Cardiac septum (tissue), 1 donor: Measurements from ENCODE around the gene EFHC2. TPM values are rescaled to one million over a fixed set of nuclear protein-coding genes. Genes with fewer than 3 reads are reported as not detected.
A peak's percentile ranks its signal among the peaks of the same experiment; 100 is the strongest.
"Not testable (repeated sequence)": the region's sequence is repeated elsewhere in the genome, so short reads cannot be mapped to it uniquely, and the experiment has no call there.

Source experiments
- DNase-seq: peaks from one replicate; pipeline ENCODE4 v3.0.0-alpha.2; 2020; ENCODE audit warnings: low spot score
- intact Hi-C: fragments of 100-400 bp; cut with DNase I; formaldehyde crosslinking; loops from one replicate; pipeline ENCODE4 v1.14.0; 2022
- total RNA-seq: library from RNA; stranded (reverse); fragmentation: NEBNext Ultra II Directional; extraction: Animal tissue kit (Norgen Biotek cat#: 25700); gene quantifications from one replicate; pipeline ENCODE4 v1.2.1, GENCODE V29; 2021
- donor health status: DM: no; HTN: no; CAD: no.

The EFHC2 gene
- total RNA-seq, 1 donor from 2014 or later: 4.3 TPM

GRCh38 chrX:44305921-44306320, 37.6 kb downstream of the EFHC2 start:
- intact Hi-C loops: no loop called here

GRCh38 chrX:44303119-44303518, 40.4 kb downstream of the EFHC2 start:
- intact Hi-C loops: no loop called here

More at GRCh38 chrX:44305921-44306320, 37.6 kb downstream of the EFHC2 start:
- no peak for DNase-seq

GRCh38 chrX:44299177-44299576, 44.3 kb downstream of the EFHC2 start:
- no peak for DNase-seq
- intact Hi-C loops: no loop called here

More at GRCh38 chrX:44303119-44303518, 40.4 kb downstream of the EFHC2 start:
- no peak for DNase-seq

GRCh38 chrX:44291468-44292092, 51.9 kb downstream of the EFHC2 start:
- no peak for DNase-seq
- intact Hi-C loops: no loop called here

- DNase-seq: no peak
- intact Hi-C loops: no loop called here
Observed at GRCh38 chrX:44290718-44291117, 52.8 kb downstream of the EFHC2 start.

- DNase-seq: no peak
- intact Hi-C loops: no loop called here
Observed at GRCh38 chrX:44282753-44283152, 60.7 kb downstream of the EFHC2 start.

GRCh38 chrX:44280116-44280515, 63.4 kb downstream of the EFHC2 start:
- DNase-seq: no peak
- intact Hi-C loops: no loop called here

- no peak for DNase-seq
- intact Hi-C loops: no loop called here
Observed at GRCh38 chrX:44274096-44274495, 69.4 kb downstream of the EFHC2 start.

DNA sequence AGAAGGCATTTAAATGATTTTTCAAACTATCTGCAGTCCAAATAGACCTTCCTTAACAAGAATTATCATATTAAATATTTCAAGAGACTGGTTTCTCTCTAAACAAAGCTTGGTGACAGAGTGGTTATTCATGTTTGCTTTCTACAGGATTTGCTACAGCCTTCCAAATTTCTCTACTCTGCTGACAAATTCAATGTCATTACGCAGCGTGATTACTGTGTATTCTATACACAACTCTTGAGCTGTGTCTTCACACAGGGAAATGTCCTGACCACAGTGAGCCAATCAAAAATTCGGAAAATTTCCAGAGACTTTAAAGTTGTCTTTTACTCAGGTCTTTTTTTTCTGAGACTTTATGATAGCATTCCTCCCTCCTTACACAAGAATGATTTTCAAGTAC, 75.6 kb downstream of the EFHC2 start:
- DNase-seq: no peak
- intact Hi-C loops: no loop called here

- intact Hi-C loops: no loop called here
- no peak for DNase-seq
Observed at GRCh38 chrX:44267116-44267515, 76.4 kb downstream of the EFHC2 start.

DNA sequence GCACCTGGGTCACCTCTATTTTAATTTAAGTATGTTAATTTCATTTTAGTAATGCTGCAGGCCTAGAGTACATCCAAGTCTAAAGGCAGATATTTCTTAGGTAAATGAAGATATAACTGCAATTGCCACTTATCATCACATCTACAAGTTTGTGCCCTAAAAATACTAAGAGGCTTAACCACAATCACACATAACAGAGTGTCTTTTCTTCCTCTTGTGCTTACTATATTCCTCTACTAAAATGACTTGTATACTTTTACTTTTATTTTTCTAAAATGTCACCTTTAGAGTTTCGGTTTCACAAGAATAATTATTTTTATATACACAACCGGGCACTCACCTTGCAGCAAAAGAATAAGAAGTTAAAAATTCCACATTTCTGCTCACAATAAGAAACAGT, 77.9 kb downstream of the EFHC2 start:
- DNase-seq: no peak

DNA sequence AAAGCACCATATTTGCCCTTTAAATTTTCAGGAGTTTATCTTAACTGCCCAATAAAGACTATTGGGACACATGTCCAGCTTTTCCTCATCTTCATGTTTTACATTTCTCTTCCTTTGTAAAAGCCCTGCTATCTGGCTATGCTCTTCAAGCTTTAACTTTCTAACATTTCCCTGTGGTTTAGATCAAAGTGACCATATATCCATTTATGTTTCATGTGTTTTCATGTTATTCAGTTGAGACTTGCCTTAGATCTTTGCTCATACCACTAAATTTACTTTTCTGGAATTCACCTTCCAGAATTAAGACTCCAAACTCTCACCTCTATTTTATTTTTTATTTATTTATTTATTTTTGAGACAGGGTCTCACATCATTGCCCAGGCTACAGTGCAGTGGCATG, 78.5 kb downstream of the EFHC2 start:
- intact Hi-C loops: no loop called here
- DNase-seq: no peak

More for the DNA sequence above, 77.9 kb downstream of the EFHC2 start:
- intact Hi-C loops: no loop called here

GRCh38 chrX:44261286-44261685, 82.2 kb downstream of the EFHC2 start:
- intact Hi-C loops: no loop called here
- DNase-seq: no peak

GRCh38 chrX:44260609-44261008, 82.9 kb downstream of the EFHC2 start:
- DNase-seq: no peak
- intact Hi-C loops: no loop called here

- intact Hi-C loops, DNase-seq: not testable (repeated sequence)
Observed at GRCh38 chrX:44255742-44256141, 87.7 kb downstream of the EFHC2 start.

DNA sequence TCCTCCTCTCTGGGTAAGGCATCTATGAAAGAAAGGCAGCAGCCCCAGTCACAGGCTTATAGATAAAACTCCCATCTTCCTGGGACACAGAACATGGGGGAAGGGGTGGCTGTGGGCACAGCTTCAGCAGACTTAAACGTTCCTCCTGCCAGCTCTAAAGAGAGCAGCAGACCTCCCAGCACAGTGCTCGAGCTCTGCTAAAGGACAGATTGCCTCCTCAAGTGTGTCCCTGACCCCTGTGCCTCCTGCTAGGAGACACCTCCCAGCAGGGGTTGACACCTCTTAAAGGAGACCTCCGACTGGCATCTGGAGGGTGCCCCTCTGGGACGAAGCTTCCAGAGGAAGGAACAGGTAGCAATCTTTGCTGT, 89.9 kb downstream of the EFHC2 start:
- intact Hi-C loops: no loop called here

DNA sequence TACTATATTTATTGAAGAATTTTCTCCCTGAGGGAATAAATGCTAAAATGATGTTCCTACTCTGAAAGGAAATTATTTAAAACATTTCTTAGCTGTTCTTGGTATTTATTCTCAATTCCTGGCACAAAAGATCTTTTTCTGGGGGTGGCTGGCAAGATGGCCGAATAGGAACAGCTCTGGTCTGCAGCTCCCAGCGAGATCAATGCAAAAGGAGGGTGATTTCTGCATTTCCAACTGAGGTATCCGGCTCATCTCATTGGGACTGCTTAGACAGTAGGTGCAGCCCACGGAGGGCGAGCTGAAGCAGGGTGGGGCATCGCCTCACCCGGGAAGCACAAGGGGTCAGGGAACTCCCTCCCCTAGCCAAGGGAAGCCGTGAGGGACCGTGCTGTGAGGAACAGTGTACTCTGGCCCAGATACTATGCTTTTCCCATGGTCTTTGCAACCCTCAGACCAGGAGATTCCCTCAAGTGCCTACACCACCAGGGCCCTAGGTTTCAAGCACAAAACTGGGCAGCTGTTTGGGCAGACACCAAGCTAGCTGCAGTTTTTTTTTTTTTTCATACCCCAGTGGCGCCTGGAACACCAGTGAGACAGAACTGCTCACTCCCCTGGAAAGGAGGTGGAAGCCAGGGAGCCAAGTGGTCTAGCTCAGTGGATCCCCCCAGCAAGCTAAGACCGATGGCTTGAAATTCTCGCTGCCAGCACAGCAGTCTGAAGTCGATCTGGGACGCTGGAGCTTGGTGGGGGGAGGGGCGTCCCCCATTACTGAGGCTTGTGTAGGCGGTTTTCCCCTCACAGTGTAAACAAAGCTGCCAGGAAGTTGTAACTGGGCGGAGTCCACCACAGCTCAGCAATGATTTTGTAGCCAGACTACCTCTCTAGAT, 90.5 kb downstream of the EFHC2 start:
- DNase-seq: peak; percentile 85
- intact Hi-C loops: not testable (repeated sequence)

More for the DNA sequence above, 89.9 kb downstream of the EFHC2 start:
- DNase-seq: no peak

DNA sequence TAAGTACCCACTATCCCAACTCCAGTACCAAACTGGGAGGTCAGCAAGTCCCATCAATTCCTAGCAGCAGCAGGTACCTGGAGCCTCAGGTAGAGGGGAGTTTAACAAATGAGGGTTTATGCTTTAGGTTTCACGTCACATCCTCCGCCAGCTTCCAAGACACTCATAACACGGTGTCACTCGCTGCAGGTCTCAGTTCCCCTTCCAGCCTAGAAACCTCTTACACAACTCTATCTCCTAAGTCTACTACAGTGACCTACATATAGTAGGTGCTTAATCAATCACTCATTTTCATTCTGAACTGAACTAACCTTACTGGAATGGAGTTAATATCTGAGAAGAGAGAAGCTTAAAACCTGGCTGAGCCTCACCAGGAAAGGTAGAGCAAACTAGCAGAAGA, 96.0 kb downstream of the EFHC2 start:
- intact Hi-C loops: no loop called here
- no peak for DNase-seq

GRCh38 chrX:44246826-44247225, 96.6 kb downstream of the EFHC2 start:
- intact Hi-C loops: no loop called here
- no peak for DNase-seq

GRCh38 chrX:44245733-44246132, 97.7 kb downstream of the EFHC2 start:
- DNase-seq: no peak
- intact Hi-C loops: no loop called here

DNA sequence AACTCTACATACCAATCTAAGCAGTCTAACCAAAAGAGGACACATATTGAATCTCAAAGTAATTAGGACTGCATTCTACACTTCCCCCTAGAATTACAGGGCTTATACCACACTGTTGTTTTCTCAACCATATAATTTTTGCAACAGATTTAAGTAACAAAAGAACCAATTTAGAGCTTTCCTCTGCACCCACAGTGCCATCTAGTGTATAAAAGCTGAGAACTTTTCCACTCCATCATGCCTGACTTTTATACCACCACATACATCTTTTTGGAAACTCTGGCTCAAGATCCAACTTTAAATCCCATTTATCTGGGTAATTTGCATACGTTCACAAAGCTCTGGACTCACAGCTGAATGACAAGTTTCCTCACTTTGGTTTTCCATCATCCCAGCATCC, 99.5 kb downstream of the EFHC2 start:
- no peak for DNase-seq
- intact Hi-C loops: loop anchor here (5.0 kb wide), 1 partner anchor 287 kb away; no protein-coding TSS in a partner anchor
